Fibroblast of gingiva (primary cell): ENCODE results near the gene TRIM59.

ENCODE experiments used
- DNase-seq: peaks from one replicate; pipeline ENCODE4 v3.0.0-alpha.2; 2011; ENCODE audit warnings: low read depth

Gene TRIM59

GRCh38 chr3:160402221-160403027 is 47.2 kb downstream of the TRIM59 start:
- no peak for DNase-seq

- peak; percentile 57 for DNase-seq
These were observed 48.1 kb downstream of the TRIM59 start for GRCh38 chr3:160401291-160402095.

GRCh38 chr3:160400702-160401150 is 48.9 kb downstream of the TRIM59 start:
- DNase-seq, result no peak

GRCh38 chr3:160400030-160400701 is 49.4 kb downstream of the TRIM59 start:
- peak; percentile 54 for DNase-seq

- DNase-seq, result peak; percentile 96
These were observed 50.2 kb downstream of the TRIM59 start, which contains the start of the genes IFT80 and SMC4 for GRCh38 chr3:160399125-160400029. IFT80 (minus strand) TSS chr3:160399225; CDS start chr3:160384600, 14,625 bp downstream. SMC4 (plus strand) TSS chr3:160399650; CDS start chr3:160400827, 1,177 bp downstream.

GRCh38 chr3:160398820-160399124 is 50.8 kb downstream of the TRIM59 start:
- no peak for DNase-seq

GRCh38 chr3:160395297-160395696 is 54.3 kb downstream of the TRIM59 start:
- DNase-seq, result peak; percentile 40

- DNase-seq, result no peak
These were observed 55.6 kb downstream of the TRIM59 start for GRCh38 chr3:160394009-160394392.

GRCh38 chr3:160393346-160394008 is 56.1 kb downstream of the TRIM59 start:
- no peak for DNase-seq

GRCh38 chr3:160392798-160393197 is 56.8 kb downstream of the TRIM59 start:
- DNase-seq, result no peak

- DNase-seq, result no peak
These were observed 58.9 kb downstream of the TRIM59 start for GRCh38 chr3:160390565-160391138.
